ENCODE measurements around the gene CCDC197. TPM values are rescaled to one million over a fixed set of nuclear protein-coding genes. Genes with fewer than 3 reads are reported as not detected.

Gene CCDC197
- total and polyA plus RNA-seq, 9 of the 15 experiments (the other 6 are each of a cell fraction or from before 2014, with no cell fraction given) = not detected

DNA sequence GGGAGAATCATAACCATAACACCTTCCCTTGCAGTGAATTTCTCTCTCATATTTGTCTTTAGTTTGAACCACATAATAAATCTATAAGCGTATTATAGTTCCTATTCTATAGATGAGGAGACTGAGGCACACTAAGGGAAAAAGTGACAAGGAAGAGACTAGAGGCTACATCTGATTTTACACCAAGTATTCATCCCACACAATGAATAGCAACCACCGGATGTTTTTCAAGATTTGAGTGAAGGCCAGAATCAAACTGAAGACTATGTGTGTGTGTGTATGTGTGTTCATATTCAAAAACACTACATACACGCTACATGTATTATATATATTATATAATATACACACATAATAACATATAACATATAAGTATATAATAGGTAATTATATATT, 25.5 kb upstream of the CCDC197 start:
- ChIA-PET POLR2A (interaction anchor here (0.6 kb wide), 1 partner anchor 11 kb away, joined by 4 read pairs; no protein-coding TSS in a partner anchor), CTCF (ENCODE audit: low intra/inter-chr PET ratio) (no interaction called here)
- no peak for TF ChIP-seq E2F1 (CRISPR knock-in tag; IDR thresholded peaks at IDR 0.05)
- Histone ChIP-seq H2AFZ (ENCODE audit: low read depth, low read length) (no peak overlapping the region), H3K9me3 (replicated peaks; ENCODE audit: control insufficient read depth, insufficient read depth, low read depth, low read length) (no peaks in the 10 kb centered on the region), H3K4me2 (ENCODE audit: insufficient read depth, low read length) (no peak overlapping the region), H3K27me3 (ENCODE audit: control insufficient read depth in 2 of 2, insufficient read depth in 2 of 2, low read length in 2 of 2) (peaks cover 0 to 49% of the 10 kb centered on the region in 2 experiments; a peak in 2 of 5 replicates), H3K36me3 (ENCODE audit: control insufficient read depth, insufficient read depth, low read length) (no peaks in the 10 kb centered on the region), H3K27ac (ENCODE audit: extremely low read depth, low read depth, low read length) (no peak overlapping the region), H3K9me1 (ENCODE audit: control insufficient read depth, insufficient read depth, low read length) (no peaks in the 10 kb centered on the region), H4K20me1 (replicated peaks; ENCODE audit: control insufficient read depth, insufficient read depth, low read length) (no peaks in the 10 kb centered on the region), H3K79me2 (ENCODE audit: control insufficient read depth, insufficient read depth, low read length) (no peaks in the 10 kb centered on the region), H3K4me1 (replicated peaks in 1 of 2; ENCODE audit: control insufficient read depth in 2 of 2, insufficient read depth in 2 of 2, low read length in 2 of 2) (no peaks in the 10 kb centered on the region; a peak in 1 of 5 replicates), H3K4me3 (no peak overlapping the region), H3K9ac (ENCODE audit: insufficient read depth in 1 of 2, low read depth in 2 of 2, low read length in 2 of 2) (no peak overlapping the region)
- DNase-seq (ENCODE audit: extremely low read depth in 1 of 4, low spot score in 3 of 4) = no peak
- in situ Hi-C loops (cut with MboI) = no loop called here
- no peak for ATAC-seq
- BruUV-seq (replicated peaks) = no TSS peak
- 2% methylated on average over 3 of the region's 3 CpGs for WGBS (ENCODE audit: insufficient coverage, low coverage, missing lambda C conversion rate)
- intact Hi-C loops (cut with micrococcal nuclease) = no loop called here
- no peak for FAIRE-seq

GRCh38 chr14:93972618-93973205, 24.4 kb upstream of the CCDC197 start:
- no peak for ATAC-seq

More at GRCh38 chr14:93972618-93973205, 24.4 kb upstream of the CCDC197 start:
- in situ Hi-C loops (cut with MboI) = no loop called here
- FAIRE-seq (no peak), DNase-seq (ENCODE audit: extremely low read depth in 1 of 4, low spot score in 3 of 4) (no peak)
- no peaks in the 10 kb centered on the region for H3K79me2 ChIP-seq (ENCODE audit: control insufficient read depth, insufficient read depth, low read length)
- H3K9me1 ChIP-seq (ENCODE audit: control insufficient read depth, insufficient read depth, low read length) = no peaks in the 10 kb centered on the region
- ChIA-PET CTCF (ENCODE audit: low intra/inter-chr PET ratio) (no interaction called here), POLR2A (no interaction called here)
- no peak overlapping the region for H3K27ac ChIP-seq (ENCODE audit: extremely low read depth, low read depth, low read length)
- no peaks in the 10 kb centered on the region; a peak in 1 of 5 replicates for H3K4me1 ChIP-seq (replicated peaks in 1 of 2; ENCODE audit: control insufficient read depth in 2 of 2, insufficient read depth in 2 of 2, low read length in 2 of 2)
- no peak for TF ChIP-seq NKRF (IDR thresholded peaks at IDR 0.05; ENCODE audit: borderline replicate concordance)
- no peak for TF ChIP-seq NUFIP1 (IDR thresholded peaks at IDR 0.05; ENCODE audit: partially characterized antibody)
- TF ChIP-seq ZNF586 (CRISPR knock-in tag; conservative IDR thresholded peaks at IDR 0.05) = no peak
- TF ChIP-seq NFE2L1 (tag; IDR thresholded peaks at IDR 0.05; ENCODE audit: borderline replicate concordance, low read depth) = no peak
- TF ChIP-seq CHD4 (IDR thresholded peaks at IDR 0.05; ENCODE audit: insufficient read depth, insufficient replicate concordance, low read depth, low read length, poor library complexity, severe bottlenecking) = no peak
- intact Hi-C loops (cut with micrococcal nuclease) = no loop called here
- no peak overlapping the region for H3K4me2 ChIP-seq (ENCODE audit: insufficient read depth, low read length)
- H3K9ac ChIP-seq (ENCODE audit: insufficient read depth in 1 of 2, low read depth in 2 of 2, low read length in 2 of 2) = no peak overlapping the region
- WGBS (ENCODE audit: insufficient coverage, low coverage, missing lambda C conversion rate) = 0% methylated on average over 4 of the region's 6 CpGs
- no peak overlapping the region for H3K4me3 ChIP-seq
- H4K20me1 ChIP-seq (replicated peaks; ENCODE audit: control insufficient read depth, insufficient read depth, low read length) = no peaks in the 10 kb centered on the region
- no peaks in the 10 kb centered on the region for H3K36me3 ChIP-seq (ENCODE audit: control insufficient read depth, insufficient read depth, low read length)
- H3K27me3 ChIP-seq (ENCODE audit: control insufficient read depth in 2 of 2, insufficient read depth in 2 of 2, low read length in 2 of 2) = peaks cover 0 to 49% of the 10 kb centered on the region in 2 experiments; a peak in 2 of 5 replicates
- no TSS peak for BruUV-seq (replicated peaks)
- no peak overlapping the region for H2AFZ ChIP-seq (ENCODE audit: low read depth, low read length)
- H3K9me3 ChIP-seq (replicated peaks; ENCODE audit: control insufficient read depth, insufficient read depth, low read depth, low read length) = no peaks in the 10 kb centered on the region
